Effector CD8-positive, alpha-beta T cell (primary cell): ENCODE measurements around the gene SH2D1B.
"Not testable (repeated sequence)": the region's sequence is repeated elsewhere in the genome, so short reads cannot be mapped to it uniquely, and the experiment has no call there.

Source experiments
- DNase-seq: peaks from one replicate; lab custom pipeline; 2025; lab: John Stamatoyannopoulos, UW

SH2D1B gene

GRCh38 chr1:162361349-162361748 lies 50.6 kb downstream of the SH2D1B start:
- no peak for DNase-seq

DNA sequence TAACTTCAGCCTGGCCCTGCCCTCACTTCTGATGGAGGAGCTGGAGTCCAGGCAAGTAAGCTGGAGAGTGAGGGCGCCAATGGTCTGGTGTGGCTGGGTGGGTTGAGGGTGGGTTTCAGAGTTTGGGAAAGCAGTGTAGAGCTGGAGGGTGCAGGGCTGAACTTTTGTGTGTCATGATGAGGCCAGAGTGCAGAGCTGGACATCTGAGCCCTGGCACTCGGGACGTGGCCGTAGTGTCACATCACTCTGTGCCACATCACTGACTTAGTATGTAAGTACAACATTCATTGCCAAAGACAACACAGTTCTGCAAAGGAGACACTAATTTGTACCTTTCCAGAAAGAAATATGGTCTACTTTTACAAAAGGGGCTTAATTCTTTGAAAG lies 51.1 kb downstream of the SH2D1B start:
- DNase-seq = no peak

- no peak for DNase-seq
Observed at GRCh38 chr1:162360237-162360873, 51.6 kb downstream of the SH2D1B start.

GRCh38 chr1:162359523-162360236 lies 52.3 kb downstream of the SH2D1B start:
- no peak for DNase-seq

- DNase-seq = no peak
Observed at GRCh38 chr1:162358928-162359327, 53.0 kb downstream of the SH2D1B start.

GRCh38 chr1:162357681-162358266 lies 54.2 kb downstream of the SH2D1B start:
- no peak for DNase-seq

- no peak for DNase-seq
Observed at GRCh38 chr1:162353702-162354101, 58.2 kb downstream of the SH2D1B start.

- DNase-seq = no peak
Observed at GRCh38 chr1:162353078-162353477, 58.9 kb downstream of the SH2D1B start.

DNA sequence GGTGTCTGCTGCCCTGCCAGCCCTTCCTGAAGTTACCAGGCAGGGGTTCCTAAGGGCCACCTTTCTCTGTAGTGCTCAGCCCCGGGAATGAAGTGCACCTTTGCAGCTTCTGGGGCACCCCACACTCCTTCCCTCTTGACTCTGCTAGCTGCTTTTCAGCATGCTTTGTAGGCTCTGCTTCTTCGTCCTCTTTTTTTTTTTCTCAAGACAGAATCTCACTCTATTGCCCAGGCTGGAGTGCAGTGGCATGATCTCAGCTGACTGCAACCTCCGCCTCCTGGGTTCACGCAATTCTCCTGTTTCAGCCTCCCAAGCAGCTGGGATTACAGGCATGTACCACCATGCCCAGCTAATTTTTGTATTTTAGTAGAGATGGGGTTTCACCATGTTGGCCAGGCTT lies 60.1 kb downstream of the SH2D1B start:
- DNase-seq = not testable (repeated sequence)

- DNase-seq = no peak
Observed at GRCh38 chr1:162351246-162351842, 60.6 kb downstream of the SH2D1B start.

- no peak for DNase-seq
Observed at GRCh38 chr1:162349635-162350330, 62.2 kb downstream of the SH2D1B start.

- DNase-seq = no peak
Observed at GRCh38 chr1:162347281-162347680, 64.7 kb downstream of the SH2D1B start.
